HG02763 (cell line): ENCODE results near the gene FUT9.
"Not testable (repeated sequence)": the region's sequence is repeated elsewhere in the genome, so short reads cannot be mapped to it uniquely, and the experiment has no call there.

ENCODE experiments used
- ATAC-seq: cut with Tn5 transposase; IDR thresholded peaks from one replicate; pipeline ENCODE4 v1.9.1; 2021; ENCODE audit warnings: mild to moderate bottlenecking, moderate library complexity; ENCODE audit not compliant: unreplicated experiment

The FUT9 gene

DNA sequence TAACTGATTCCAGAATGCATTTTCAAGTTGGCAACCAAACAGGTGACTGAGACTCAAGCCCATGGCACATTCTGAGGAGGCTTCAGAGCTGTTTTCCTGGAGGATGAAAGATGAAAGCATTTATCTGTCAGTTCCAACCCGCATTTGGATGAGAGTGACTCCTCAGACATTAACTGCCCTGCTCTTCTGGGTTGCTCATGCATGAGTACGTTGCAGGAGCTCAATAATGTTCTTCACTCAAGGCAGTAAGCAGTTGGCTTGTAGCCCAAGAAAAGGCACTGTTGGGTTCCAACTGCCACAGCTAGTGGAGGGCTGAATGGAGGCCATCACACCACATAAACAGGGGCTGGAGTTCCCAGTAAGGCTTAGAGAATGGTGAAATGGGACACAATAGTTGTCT lies 155.3 kb downstream of the FUT9 start:
- no peak for ATAC-seq

DNA sequence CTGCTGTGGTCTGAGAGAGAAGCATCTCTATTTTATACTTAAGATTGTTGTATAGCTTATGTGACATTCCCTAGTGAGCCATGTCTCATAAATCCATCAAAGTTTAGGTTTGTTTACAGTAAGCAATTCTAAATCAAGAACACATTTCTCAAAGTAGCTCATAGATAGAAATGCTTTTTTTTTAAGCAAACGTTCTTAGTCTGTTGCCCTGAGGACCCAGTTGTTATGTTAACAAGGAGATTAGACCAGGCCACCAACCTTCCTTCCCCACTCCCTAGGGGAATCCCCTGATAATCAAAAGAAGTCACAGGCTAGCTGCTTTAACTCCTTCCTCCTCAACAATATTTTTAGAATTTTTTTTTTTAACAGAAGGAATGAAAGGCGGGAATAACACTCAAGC lies 169.0 kb downstream of the FUT9 start:
- no peak for ATAC-seq

DNA sequence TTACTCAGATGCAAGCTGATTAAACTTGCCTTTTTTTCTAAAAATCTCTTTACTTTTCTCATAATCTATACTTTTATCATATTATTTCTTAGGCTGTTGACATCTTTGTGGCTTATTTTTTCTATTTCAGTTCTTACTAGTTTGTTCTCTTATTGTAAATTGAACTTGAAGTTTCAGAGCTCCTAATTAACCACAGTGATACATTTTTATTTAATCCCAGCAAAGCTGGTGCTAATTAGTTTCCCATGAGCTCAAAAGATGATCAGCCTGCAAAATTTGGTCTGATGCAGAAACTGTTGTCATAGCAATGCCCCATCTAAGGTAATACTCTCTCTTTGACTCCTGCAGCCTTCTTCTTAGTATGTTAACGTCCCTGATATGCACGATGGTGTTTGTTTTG lies 170.3 kb downstream of the FUT9 start:
- ATAC-seq, result no peak

DNA sequence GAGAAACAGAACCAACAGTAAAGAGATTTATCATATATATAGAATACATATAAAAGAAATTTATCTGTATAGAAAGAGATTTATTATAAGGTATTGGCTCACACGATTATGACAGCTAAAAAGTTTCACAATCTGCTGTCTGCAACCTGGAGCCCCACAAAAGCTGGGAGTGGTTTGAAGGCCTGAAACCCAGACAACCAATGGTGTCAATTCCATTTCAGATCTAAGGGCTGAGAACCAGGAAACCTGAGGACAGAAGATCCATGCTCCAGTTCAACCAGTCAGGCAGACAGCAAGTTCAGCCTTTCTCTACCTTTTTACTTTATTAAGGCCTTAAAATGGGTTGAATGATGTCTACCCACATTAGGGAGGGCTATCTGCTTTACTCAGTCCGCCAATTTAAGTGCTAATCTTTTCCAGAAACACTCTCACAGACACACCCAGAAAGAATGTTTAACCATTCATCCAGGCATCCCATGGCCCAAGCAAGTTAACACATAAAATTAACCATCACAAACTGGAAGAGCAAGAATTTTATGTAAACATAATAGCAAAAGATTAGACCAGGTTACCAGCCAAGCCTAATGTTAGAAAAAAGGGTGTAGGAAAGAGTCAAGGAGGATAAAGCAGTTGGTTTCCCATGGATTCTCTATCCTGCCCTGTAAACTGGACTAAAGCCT lies 170.9 kb downstream of the FUT9 start:
- ATAC-seq, result no peak

DNA sequence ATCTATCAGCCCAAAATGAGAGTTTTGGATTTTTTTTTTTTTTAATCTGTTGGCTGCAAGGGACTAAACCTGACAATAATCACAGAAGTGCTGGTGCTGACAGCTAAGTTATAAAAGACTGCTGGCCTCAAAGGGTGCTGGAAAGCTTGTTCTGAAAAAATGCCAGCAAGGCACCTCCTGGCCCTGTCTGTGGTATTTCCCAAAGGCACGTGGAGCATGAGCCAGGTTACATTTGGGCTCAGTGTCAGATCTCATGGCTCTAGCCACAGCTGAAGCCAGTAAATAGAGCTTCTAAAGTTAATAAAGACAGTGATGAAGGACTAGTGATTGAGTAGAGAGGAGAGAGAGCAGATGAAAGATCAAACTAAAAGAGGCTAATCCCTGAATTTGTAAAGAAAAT lies 178.9 kb downstream of the FUT9 start:
- ATAC-seq, result no peak

DNA sequence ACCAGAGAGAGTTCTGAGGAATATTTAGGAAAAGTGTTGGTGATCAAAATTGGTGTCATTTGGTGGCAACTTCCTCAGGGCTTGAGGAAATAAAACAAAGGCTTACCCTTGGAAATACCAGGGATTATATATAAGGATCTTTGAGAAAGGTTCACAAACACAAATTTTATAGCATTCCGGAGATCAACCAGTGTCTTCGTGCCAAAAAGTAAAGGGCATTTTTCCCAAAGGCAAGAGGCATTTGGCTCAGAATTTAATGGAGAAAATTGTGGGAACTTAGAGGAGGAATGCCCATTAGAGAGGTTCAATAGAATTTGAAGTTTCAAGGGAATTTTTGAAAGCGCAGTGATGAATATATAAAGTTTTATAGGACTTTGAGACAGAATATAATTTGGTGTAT lies 179.5 kb downstream of the FUT9 start:
- no peak for ATAC-seq

DNA sequence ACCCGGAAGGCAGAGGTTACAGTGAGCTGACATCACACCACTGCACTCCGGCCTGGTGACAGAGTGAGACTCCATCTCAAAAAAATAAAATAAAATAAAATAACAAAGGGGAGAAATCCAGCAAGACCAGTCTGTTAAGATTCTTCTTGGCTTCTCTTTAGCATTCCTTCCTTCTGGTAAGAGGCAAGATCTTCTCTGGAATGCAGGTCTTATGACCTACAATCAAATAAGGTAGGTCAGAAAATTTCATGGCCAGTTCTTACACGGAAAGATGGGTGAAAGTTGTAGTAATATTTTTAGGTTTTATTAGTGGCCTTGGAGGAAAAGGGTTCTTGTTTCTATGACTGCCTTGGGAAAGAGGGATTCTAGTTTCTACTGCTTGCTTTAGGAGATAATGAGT lies 180.9 kb downstream of the FUT9 start:
- ATAC-seq, result no peak

DNA sequence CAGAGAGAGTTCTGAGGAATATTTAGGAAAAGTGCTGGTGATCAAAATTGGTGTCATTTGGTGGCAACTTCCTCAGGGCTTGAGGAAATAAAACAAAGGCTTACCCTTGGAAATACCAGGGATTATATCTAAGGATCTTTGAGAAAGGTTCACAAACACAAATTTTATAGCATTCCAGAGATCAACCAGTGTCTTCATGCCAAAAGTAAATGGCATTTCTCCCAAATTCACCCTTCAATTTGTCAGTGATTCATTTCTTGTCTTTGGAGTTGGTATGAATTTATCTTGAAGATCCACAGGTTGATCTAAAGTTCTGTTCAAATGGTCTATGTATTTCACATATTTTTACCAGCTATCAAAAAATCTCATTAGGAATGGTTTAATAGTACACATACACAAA lies 181.5 kb downstream of the FUT9 start:
- ATAC-seq, result no peak

DNA sequence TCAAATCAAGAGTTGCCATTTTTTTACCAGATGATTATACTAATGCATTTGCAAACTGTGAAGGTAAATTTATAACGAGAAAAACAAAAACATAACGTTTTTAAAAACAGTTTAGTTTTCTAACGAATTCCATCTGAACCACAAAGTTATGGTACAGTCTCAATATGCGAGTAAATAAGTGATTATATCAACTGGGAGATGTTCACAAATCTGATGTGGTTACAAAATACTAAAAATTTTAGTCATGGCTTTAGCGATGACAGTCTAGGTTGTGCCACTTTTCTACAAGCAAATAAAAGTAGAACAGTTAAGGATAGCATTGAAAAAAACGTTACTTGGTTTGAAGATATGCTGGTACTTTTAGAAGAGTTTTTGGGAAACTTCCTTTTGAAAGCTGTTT lies 186.8 kb downstream of the FUT9 start:
- no peak for ATAC-seq

DNA sequence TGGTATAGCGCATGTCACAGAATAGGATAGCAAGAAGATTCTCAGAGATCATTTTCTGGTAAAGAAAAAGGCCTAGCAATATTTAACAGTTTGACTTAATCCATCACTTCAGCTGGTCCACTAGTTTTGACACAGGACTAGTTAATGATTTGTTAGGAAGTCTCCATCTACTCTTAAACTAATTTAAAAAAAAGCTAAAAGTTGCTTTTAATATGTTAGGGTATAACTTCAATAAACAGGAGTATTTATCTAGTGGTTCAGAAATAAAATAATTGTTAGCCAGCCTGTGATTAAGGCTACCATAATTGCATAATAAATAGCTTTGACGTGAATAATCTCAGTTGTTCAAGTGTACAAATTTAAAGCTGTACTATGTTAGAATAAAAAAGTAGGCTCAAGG lies 195.6 kb downstream of the FUT9 start:
- ATAC-seq, result no peak

DNA sequence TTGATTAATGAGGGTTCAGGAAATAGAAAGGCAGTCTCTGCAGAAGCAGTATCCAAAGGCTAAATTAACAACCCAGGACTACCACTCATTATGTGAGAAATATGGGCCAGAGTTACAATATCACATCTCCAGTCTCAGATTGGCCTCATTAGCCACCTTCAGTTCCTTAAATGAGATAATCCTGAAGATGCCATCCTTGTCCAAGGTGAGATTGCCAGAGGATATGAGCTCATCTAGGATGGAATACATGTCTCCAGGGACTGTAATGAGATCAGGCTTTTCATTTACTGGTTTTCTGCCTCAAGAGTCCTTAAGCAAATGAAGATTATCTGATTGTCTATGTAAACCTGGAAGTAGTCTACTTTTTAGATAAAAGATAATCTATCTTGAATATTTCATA lies 196.3 kb downstream of the FUT9 start:
- ATAC-seq, result no peak

DNA sequence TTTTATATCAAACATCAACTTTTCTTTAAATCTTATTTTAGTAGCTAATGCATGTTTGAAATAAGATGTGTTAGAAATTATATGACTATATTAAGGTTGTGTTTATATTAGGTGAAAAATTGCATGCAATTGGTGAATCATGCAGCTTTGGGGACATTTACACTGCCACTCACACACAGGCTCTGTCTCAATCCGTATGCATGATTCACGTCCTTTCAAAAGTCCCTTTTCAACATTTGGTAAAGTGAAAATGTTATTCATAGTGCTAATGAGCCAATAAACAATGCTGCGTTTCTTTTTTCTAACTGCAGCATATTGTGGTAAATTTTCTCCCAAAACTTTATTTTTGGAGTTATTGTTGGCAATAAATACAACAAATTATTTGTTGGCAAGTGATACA lies 198.0 kb downstream of the FUT9 start:
- ATAC-seq, result no peak

DNA sequence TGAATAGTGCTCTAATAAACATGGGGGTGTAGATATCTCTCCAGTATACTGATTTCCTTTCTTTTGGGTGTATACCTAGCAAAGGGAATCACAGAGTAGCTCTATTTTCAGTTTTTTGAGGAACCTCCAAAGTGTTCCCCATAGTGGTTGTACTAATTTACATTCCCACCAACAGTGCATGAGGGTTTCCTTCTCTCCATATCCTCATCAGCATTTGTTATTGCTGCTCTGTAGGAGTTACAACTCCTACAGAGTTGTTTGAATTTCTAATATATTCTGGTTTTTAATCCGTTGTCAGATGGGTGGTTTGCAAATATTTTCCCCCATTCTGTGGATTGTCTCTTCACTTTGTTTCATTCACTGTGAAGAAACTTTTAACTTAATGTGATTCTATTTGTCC lies 207.9 kb downstream of the FUT9 start:
- ATAC-seq, result no peak

DNA sequence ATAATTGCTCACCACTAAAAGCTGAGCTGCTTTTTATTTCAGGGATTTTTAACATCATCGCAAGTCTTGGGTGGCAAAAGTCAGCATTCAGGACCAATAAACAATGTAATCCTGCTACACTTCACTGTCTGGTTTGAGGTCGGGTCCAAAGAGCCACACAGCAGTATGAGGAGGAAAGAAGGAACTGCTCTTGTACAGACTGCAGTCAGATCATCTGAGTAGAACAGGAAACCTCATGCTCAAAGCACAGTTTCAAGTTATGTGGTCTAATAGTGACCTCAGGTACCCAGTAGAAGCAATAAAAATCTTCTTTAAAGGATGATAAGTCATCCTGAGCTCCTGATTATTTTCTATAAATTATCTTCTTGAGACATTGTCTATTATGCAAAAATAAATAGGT lies 211.4 kb downstream of the FUT9 start:
- no peak for ATAC-seq

DNA sequence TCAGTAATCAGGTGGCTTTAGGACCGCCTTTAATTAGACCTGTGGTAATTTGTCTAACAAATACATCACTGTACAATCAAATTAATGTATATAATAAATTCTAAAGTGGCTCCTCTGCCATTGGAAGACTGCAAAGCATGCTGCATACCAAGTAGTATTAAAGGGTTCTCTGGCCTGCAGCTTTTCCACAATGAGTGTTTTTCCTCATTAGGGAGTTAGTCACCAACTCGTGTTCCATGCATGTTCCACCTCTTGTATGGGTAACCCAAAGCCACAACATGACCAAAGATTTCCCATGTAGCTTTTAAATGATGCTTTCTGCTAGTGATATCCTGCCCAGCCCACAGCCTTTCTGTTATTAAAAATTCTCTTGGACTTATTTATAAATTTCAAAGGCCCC lies 218.7 kb downstream of the FUT9 start:
- ATAC-seq, result no peak

DNA sequence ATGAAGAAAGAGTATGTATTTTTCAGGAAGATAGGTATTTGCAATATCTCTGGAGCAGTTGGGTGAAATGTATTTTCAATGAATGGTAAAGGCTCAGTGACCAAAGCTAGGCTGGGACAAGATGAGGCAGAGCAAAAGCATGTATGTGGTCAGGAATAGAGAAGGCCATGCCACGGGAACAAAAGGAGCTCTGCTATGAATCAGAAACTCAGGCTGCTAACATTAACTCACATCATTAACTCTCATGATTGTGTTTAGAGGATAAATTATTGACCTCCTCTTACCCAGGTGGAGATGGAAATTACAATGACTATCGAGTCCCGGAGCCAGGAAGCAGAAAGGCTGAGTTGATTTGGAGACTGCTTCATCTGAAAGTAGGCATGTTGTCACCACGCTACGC lies 220.2 kb downstream of the FUT9 start:
- no peak for ATAC-seq

DNA sequence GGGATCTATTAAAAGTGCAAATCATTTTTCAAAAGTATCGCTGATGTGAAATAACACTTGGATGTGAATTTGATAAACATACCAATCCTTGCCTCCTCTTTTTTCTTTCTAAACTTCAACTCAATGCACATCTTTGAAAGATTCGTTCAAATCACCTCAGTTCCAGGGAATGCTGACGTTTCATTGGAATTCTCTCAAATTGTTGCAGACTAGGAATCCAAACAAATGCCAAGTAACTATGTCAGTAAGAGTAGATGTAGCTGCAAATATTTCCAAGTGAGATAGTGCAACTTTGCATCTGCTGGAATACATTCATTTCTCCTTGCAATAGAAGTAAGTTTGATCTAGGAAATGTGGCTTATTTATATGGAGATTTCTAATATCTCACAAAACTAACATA lies 220.7 kb downstream of the FUT9 start:
- ATAC-seq, result no peak

DNA sequence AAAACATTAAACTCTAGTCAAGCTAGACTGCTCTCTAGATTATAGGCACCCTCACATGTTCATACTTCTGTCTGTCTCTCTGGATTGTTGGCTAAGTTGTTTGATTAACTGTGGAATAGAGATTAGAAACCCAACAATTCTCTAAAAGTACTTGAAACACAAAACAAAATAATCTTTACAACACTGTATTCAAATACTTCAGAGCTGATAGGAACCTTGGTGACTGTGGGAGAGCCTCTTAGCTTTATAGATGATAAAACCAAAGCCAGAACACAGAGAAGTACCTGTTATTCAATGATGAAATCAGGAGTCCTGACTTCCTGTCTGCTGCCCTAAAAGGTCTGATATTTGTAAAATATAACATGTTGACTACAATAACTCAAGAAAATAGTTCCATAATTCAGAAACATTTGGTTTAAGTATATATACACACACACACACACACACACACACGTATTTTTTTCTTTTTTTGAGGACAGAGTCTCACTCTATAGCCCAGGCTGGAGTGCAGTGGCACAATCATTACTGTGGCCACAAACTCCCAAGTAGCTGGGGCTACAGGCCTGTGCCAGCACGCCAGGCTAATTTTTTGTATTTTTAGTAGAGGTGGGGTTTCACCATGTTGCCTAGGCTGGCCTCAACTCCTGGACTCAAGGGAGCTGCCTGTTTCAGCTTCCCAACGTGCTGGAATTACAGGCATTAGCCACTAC lies 222.0 kb downstream of the FUT9 start:
- ATAC-seq, result no peak

DNA sequence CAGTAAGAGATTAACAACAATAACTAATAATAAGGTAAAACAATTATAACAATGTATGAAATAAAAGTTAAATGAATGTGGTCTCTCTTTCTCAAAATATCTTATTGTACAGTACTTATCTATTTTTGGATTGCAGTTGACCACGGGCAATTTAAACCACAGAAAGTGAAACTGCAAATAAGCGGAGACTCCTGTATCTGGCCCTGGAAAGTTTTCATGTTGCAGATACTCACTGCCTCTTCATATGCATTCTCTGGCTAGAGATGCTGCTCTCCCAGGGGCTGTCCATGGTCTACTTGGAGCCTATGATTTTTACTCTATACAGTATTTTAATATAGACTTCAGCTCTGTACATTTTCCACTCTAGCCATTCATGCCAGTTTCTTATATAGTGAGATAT lies 230.8 kb downstream of the FUT9 start:
- no peak for ATAC-seq

DNA sequence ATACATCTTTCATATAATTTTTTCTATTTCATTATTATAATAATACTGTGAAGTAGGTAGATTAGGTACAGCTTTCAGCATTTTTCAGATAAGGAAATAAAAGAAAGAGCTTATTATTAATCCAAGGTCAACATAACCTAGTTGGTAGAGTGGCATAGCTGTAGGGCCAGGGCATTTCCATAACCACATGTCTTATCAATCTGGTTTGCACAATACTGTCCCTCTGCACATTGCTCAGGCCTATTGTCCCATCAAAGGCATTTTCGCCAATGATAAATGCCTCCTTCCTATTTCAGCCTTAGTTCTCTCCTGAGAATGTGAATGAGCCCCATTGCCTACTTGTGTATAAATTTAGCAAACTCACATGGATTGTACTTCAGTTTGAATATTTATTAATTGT lies 234.0 kb downstream of the FUT9 start:
- no peak for ATAC-seq

DNA sequence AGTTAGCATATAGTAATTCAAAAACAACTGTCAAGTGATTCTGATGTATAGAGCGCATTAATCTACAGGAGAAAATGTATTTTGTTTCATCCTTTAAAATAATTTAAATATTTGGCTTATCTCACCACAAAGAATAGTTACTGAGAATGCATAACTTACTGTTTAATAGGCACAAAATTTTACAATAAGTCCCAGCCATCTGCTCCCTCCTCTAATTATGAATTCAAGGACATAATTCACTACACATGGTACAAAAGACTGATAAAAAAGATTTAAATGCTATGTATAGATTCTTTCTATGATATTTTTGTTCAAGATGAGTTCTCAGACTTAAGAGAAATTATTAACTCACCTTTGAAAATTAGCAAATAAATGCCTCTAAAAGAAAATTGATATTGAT lies 242.0 kb downstream of the FUT9 start:
- ATAC-seq, result no peak

DNA sequence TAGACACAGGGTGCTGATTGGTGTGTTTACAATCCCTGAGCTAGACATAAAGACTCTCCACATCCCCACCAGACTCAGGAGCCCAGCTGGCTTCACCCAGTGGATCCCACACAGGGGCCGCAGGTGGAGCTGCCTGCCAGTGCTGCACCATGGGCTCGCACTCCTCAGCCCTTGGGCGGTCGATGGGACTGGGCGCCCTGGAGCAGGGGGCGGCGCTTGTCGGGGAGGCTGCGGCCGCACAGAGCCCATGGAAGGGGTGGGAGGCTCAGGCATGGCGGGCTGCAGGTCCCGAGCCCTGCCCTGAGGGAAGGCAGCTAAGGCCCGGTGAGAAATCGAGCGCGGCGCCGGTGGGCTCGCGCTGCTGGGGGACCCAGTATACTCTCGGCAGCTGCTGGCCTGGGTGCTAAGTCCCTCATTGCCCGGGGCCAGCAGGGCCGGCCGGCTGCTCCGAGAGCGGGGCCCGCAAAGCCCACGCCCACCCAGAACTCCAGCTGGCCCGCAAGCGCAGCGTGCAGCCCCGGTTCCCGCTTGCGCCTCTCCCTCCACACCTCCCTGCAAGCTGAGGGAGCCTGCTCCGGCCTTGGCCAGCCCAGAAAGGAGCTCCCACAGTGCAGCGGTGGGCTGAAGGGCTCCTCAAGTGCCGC lies 245.1 kb downstream of the FUT9 start:
- not testable (repeated sequence) for ATAC-seq
